GM18505 (cell line): Measurements from ENCODE around the gene SPG7.

ENCODE experiments used
- ATAC-seq: cut with Tn5 transposase; IDR thresholded peaks from one replicate; pipeline ENCODE4 v1.9.1; 2021; ENCODE audit not compliant: unreplicated experiment
- POLR2A ChIP-seq: IDR thresholded peaks from 4 replicates; pipeline ENCODE4 v1.6.1; 2011; ENCODE audit warnings: borderline replicate concordance; ENCODE audit not compliant: insufficient read depth, insufficient read length; ENCODE audit errors: extremely low read depth

The SPG7 gene

DNA sequence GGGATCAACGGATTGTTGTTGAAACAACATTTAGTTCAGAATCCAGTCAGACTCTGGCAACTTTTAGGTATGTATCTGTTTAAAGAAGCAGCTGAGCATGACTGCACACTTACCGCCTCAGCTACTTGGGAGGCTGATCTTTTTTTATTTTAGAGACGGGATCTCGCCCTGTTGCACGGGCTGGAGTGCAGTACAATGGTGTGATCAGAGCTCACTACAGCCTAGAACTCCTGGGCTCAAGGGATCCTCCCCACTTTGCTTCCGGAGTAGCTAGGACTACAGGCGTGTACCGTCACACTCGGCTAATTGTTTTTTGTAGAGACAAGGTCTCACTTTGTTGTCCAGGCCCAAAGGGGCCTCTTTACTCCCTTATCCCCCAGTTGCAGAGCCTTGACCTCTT is 2.3 kb downstream of the SPG7 start:
- ATAC-seq = no peak
- no peak for TF ChIP-seq POLR2A

DNA sequence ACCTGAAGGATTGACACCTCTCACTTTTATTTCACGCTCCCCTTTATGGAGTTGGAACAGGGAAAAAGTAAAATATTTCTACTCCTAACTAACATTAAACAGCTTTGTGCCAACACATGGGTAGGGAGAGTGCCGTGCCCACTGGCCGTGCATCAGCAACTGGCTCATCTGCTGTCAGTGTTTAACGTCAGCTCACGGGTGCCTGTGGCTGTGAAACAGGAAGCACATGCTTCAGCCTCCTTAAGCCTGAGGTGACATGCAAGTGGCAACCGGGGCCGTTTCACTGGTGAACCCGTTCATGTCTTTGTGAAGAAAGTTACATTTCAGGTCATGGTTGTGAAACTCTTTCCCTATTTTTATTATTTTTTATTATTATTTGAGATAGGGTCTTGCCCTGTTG is 3.2 kb downstream of the SPG7 start:
- no peak for TF ChIP-seq POLR2A
- ATAC-seq = no peak

DNA sequence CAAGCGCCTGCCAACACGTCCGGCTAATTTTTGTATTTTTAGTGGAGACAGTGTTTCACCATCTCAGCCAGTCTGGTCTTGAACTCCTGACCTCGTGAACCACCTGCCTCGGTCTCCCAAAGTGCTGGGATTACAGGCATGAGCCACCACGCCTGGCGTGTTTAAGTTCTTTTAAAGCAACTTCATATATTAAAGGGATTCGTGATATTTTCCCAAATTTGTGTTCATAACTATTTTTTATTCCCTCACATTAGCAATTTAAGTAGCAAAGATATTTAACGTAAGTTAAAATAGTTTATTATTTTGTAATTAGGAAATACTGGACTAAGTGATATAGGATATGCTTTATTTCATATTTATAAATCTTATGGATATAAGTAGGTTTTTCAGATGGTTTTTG is 4.2 kb downstream of the SPG7 start:
- ATAC-seq = no peak
- TF ChIP-seq POLR2A = no peak

DNA sequence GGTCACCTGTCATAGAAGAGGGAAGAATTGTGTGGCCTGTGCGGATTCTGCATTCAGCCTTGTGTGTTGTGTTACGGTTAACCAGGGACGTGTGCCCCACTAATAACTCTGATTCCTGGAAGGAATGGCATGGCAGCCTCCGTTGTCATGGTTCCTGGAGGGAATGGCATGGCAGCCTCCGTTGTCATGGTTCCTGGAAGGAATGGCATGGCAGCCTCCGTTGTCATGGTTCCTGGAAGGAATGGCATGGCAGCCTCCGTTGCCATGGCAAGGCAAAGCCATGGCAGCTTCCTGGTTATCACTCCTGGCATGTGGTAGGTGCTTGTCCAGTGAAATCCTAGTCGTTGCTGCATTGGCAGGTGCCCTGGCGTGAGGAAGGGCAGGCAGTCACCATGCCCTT is 8.9 kb downstream of the SPG7 start:
- no peak for ATAC-seq

DNA sequence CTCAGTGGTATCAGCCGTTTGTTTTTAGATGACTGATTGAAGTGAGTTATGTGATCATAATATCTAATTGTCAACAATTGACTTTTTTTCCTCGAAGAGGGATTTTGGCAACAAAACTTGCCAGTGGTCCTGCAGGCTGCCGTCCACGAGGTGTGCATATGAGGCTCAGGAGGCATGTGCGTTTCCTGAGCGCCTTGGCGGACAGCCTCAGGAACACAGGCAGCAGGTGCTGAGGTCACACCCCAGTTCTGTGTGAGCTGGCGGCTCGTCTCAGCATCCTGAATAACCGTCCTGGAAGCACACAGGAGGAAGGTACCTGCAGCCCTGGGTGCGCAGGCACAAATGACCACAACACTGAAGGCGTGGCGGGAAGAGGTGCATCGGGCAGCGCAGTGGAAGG is 11.7 kb downstream of the SPG7 start:
- no peak for TF ChIP-seq POLR2A
- no peak for ATAC-seq

More for the DNA sequence above, 8.9 kb downstream of the SPG7 start:
- TF ChIP-seq POLR2A = no peak

DNA sequence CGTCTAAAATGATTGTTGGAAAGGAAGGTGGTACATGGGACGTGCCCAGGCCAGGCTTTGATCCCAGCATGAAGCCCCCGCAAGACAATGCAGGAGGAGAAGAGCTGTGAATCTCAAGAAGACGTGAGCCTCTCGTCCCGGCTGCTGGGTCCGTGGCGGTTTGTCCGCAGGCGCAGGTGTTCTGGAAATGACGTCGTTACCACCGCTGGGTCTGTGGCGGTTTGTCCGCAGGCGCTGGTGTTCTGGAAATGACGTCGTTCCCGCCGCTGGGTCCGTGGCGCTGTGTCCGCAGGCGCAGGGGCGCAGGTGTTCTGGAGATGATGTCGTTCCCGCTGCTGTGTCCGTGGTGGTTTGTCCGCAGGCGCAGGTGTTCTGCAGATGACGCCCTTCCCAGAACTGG is 14.1 kb downstream of the SPG7 start:
- no peak for TF ChIP-seq POLR2A
- ATAC-seq = no peak

DNA sequence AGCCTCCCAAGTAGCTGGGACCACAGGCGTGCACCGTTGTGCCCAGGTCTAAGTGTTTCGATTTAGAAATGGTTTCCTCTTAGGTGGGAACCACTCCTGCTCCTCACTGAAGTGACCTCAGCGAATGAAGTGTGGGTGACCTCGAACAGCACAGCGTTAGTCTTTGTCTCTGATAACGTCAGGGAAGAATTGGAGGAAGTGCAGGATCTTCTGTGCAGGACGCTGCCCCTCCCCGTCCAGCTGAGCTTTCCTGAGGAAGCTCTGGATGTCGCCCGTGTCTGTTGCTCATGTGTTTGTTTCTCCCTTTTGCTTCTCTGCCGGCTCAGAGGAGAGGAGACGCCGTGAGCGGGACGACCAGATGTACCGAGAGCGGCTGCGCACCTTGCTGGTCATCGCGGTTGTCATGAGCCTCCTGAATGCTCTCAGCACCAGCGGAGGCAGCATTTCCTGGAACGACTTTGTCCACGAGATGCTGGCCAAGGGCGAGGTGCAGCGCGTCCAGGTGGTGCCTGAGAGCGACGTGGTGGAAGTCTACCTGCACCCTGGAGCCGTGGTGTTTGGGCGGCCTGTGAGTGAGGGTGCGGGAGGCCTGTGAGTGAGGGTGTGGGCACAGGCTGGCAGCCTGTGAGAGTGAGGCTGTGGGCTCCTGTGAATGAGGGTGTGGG is 15.6 kb downstream of the SPG7 start:
- TF ChIP-seq POLR2A = no peak
- no peak for ATAC-seq

DNA sequence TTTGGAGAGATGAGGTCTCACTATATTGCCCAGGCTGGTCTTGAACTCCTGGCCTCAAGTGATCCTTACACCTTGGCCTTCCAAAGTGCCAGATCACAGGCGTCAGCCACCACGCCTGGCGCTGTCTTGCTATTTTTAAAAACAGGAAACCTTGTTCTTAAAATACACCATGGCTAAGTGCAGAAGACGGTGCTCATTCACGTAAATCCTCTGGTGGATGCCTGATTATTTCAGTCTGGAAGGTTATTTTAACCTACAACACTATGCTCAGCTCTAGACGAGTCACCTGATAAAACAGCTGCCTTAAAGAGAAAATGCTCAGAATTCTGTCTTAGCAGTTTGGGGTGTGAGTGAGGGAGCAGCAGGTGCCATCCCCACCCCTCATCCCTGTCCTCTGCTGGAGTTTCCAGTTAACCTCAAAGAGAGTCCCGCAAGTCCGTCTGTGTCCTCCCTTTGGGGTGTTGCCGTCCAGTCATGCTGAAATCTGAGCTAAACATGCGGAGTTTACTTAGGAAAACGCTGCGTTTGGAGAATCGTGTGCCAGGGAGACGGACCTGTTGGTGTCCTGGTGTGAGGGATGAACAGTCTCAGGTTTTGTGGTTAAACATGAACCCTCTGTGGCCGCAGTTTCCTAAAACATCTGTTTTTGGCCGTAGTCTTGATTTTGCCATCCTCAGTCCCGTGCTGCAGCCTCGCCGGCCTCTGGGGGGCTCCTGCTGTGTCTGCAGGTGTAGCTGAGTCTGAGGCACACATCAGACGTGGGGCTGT is 17.1 kb downstream of the SPG7 start:
- TF ChIP-seq POLR2A = no peak
- ATAC-seq = no peak

DNA sequence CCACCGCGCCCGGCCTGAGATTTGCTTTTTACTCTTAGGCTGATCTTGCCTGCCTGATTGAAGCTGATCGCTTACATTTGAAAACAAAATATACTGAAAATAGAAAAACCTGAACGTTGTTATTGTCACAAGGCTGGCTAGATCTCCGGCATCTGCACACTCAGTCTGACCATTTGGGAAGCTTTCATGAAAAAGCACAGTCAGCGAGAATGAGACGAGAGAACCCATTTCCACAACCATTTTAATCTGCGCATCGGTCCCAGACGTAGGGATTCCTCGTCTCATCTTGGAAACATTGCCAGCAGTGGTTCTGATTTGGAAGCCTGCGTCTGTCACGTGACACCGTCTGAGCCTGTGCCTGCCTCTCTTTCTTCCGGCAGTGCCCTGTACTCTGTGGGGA is 20.9 kb downstream of the SPG7 start:
- ATAC-seq = no peak
- TF ChIP-seq POLR2A = no peak

DNA sequence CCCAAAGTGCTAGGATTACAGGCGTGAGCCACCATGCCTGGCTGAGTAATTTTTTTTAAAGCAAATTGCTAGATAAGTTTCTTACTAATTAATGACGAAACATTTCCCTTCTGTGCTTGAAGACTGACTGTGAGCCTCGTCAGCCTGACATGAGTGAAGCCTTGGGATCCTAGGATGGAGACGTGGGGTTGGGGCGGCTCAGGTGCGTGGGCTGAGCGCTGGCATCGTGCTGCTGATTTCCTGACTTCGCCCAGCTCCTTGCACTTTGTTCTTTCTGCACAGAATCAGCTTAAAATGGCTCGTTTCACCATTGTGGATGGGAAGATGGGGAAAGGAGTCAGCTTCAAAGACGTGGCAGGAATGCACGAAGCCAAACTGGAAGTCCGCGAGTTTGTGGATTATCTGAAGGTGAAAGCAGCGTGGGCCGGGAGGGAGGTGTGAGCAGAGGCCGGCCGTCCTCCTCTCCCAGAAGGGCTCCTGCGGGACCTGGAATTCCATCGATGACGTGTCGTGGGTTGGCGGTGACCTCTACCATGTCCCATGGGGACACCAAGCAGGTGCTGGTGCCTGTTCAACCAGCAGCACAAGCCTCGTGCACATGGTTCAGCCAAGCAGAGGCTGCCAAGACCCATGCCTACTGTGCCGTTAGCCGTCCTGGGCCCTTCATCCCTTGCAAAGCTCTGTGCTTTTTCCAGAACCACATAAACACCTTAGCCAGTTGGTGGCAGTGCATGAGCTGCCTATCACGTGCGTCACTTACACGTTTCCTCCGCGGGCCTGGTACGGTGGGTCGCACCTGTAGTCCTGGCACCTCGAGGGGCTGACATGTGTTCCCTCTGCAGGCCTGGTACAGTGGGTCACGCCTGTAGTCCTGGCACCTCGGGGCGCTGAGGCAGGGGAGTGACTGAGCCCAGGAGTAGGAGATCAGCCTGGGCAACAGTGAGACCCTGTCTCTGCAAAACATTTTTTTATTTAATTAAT is 22.5 kb downstream of the SPG7 start:
- TF ChIP-seq POLR2A = no peak
- ATAC-seq = no peak

DNA sequence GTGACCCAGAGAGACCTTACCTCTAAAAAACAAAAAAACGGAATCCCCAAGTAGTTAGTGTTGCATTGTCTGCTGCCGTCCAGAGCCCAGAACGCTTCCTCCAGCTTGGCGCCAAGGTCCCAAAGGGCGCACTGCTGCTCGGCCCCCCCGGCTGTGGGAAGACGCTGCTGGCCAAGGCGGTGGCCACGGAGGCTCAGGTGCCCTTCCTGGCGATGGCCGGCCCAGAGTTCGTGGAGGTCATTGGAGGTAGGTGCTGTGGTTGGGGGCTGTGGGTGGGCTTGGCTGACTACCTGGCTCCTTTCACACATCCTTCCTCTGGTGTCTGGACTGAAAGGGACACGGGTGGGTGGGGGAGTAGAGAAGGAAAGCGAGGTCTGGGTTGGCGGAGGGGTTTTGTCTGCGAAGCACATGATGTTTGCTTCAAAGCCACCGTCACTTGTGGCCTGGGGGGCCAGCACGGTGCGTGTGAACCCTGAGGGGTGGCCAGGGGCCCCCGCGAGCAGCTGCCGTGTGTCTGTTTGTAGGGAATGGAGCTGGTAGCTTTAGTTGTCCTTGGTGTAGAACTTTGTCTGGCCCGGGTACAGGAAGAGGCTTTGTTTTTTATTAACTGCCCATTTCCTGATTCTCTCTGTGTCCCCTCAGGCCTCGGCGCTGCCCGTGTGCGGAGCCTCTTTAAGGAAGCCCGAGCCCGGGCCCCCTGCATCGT is 23.8 kb downstream of the SPG7 start:
- ATAC-seq = no peak
- no peak for TF ChIP-seq POLR2A

DNA sequence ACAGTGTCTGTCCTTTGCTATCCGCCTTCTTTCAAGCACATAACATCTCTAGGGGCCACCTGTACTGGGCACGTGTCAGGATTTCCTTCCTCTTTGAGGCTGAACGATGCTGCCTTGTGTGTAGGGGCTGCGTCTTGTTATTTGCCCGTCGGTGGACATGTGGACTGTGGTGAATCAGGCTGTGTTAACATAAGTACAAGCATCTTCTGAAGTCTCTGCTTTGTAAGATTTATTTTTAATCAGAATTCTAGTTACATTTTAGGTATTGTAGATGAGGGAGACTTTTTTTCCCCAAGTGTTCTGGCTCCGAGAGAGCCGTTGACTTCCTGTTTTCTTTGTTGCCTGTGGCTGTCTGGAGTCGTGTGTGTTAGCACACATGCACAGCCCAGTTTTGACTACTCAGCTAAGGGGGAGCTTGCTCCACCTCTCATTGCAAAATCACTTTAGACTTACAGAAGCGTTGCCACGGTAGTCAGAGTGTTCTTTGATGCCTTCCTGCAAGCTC is 26.1 kb downstream of the SPG7 start:
- ATAC-seq = no peak
- TF ChIP-seq POLR2A = no peak

DNA sequence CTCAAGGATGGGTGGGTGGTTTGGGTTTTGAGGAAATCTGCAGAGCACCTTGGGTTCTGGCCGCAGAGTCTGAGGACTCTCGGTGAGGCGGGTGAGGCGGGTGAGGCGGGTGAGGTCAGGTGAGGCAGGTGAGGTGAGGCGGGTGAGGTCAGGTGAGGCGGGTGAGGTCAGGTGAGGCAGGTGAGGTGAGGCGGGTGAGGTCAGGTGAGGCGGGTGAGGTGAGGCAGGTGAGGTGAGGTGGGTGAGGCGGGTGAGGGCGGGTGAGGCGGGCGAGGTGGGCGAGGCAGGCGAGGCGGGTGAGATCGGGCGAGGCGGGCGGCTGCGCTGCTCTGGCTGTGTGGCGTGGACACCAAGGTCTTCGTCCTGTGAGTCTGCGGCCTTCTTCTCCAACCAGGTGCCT is 28.2 kb downstream of the SPG7 start:
- no peak for ATAC-seq
- TF ChIP-seq POLR2A = no peak

DNA sequence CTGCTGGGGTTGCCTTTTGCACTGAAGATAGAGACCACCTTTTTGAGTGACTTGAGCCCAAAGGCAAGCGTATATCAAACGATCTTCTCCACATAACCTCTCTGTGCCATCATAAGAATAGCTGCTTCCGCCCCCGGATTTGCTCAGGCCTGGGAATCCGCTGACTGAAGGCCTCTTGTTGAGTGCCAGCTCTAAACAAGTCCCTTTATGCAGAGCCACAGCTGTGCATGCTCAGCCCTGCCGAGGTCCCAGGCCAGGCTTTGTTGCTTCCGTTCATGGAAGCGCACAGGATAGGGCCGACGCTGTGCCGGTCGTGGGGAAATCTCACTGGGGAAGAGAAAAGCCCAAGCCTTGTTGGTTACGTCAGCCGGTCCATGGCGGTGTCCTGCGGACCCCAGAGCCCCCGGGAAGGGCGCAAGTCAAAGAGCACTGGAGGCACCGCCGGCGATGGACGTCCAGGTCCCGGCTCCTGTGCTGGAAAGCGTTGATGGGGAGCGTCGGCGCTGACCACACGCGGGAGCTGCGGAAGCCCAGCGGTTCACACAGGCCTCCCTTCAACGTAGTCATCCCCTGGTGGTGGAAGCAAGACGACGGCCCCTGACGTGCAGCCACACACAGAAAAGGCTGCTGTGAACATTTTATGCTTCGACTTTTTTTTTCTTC is 28.8 kb downstream of the SPG7 start:
- ATAC-seq = no peak

More for the DNA sequence above, 28.8 kb downstream of the SPG7 start:
- TF ChIP-seq POLR2A = no peak
